Activated CD8-positive, alpha-beta memory T cell treated with anti-CD3 and anti-CD28 coated beads, Interleukin-2, amount 10 ng/mL, durations not matched to agents 7 days and 5 days (primary cell): ENCODE data around the gene LMOD3. TPM values are rescaled to one million over a fixed set of nuclear protein-coding genes. Genes with fewer than 3 reads are reported as not detected.
A peak's percentile ranks its signal among the peaks of the same experiment; 100 is the strongest.

Source experiments
- ATAC-seq: fragments of 150-1000 bp; cut with Tn5 transposase; one replicate; pipeline ENCODE4 v1.10.0; 2021; ENCODE audit warnings: moderate library complexity
- CTCF ChIA-PET: fragments of 350-600 bp; sonication (Branson Sonifier 250); formaldehyde crosslinking; loops from one replicate; lab custom pipeline; 2021; ENCODE audit warnings: antibody characterized with exemption; lab: Charles Lee
- DNase-seq: peaks from one replicate; pipeline ENCODE4 v3.0.0-alpha.2; 2020
- H3K27ac Mint-ChIP-seq: one replicate; pipeline ENCODE4 v1.8.0; 2021; ENCODE audit warnings: mild to moderate bottlenecking, mixed read lengths
- H3K27me3 Mint-ChIP-seq: one replicate; pipeline ENCODE4 v1.8.0; 2021; ENCODE audit warnings: mixed read lengths
- H3K36me3 Mint-ChIP-seq: one replicate; pipeline ENCODE4 v1.8.0; 2021; ENCODE audit warnings: mild to moderate bottlenecking, mixed read lengths
- H3K4me1 Mint-ChIP-seq: one replicate; pipeline ENCODE4 v1.8.0; 2021; ENCODE audit warnings: mixed read lengths
- H3K4me3 Mint-ChIP-seq: one replicate; pipeline ENCODE4 v1.8.0; 2021; ENCODE audit warnings: mild to moderate bottlenecking, moderate library complexity, mixed read lengths
- H3K9me3 Mint-ChIP-seq: one replicate; pipeline ENCODE4 v1.8.0; 2022; ENCODE audit warnings: low read depth, mixed read lengths
- total RNA-seq, 2 experiments: library from RNA; stranded (reverse); gene quantifications; one replicate each; pipeline ENCODE4 v1.2.3, GENCODE V29; 2021

LMOD3 gene
- total RNA-seq = not detected

- Mint-ChIP-seq H3K36me3 (no peaks in the 10 kb centered on the region), H3K27ac (no peak within 1 kb of the TSS), H3K4me3 (no peak within 1 kb of the TSS), H3K9me3 (no peaks in the 10 kb centered on the region), H3K4me1 (peaks cover 2% of the 10 kb centered on the region), H3K27me3 (peaks cover 4% of the 10 kb centered on the region)
- CTCF ChIA-PET = interaction anchor here (1.1 to 1.4 kb wide), 3 partner anchors 37 to 189 kb away, joined by 3 to 4 read pairs (median 4); no protein-coding TSS in a partner anchor
- ATAC-seq (no peak), DNase-seq (no peak)
These were observed at the start of gene LMOD3 for GRCh38 chr3:69122403-69122802. TSS of gene LMOD3 (minus strand) at chr3:69122595. CDS start at chr3:69122386, 209 bp downstream.

- H3K9me3 Mint-ChIP-seq = no peaks in the 10 kb centered on the region
- DNase-seq (no peak), ATAC-seq (no peak)
- CTCF ChIA-PET = interaction anchor here (0.9 to 3.2 kb wide), 3 partner anchors 51 to 135 kb away, joined by 4 to 22 read pairs (median 7); no protein-coding TSS in a partner anchor
- H3K4me1 Mint-ChIP-seq = peaks cover 15% of the 10 kb centered on the region
- H3K36me3 Mint-ChIP-seq = peaks cover 55% of the 10 kb centered on the region
- H3K27me3 Mint-ChIP-seq = no peaks in the 10 kb centered on the region
- H3K4me3 Mint-ChIP-seq = no peak overlapping the region
- H3K27ac Mint-ChIP-seq = no peak overlapping the region
These were observed 49.7 kb upstream of the LMOD3 start for GRCh38 chr3:69172058-69172457.

- DNase-seq = no peak
- Mint-ChIP-seq H3K4me3 (no peak overlapping the region), H3K27me3 (no peaks in the 10 kb centered on the region), H3K9me3 (no peaks in the 10 kb centered on the region), H3K36me3 (peaks cover 14% of the 10 kb centered on the region), H3K27ac (no peak overlapping the region), H3K4me1 (peaks cover 5% of the 10 kb centered on the region)
- no peak for ATAC-seq
- CTCF ChIA-PET = interaction anchor here (14.8 kb wide), 1 partner anchor 142 kb away, joined by 291 read pairs; no protein-coding TSS in a partner anchor
These were observed 44.1 kb upstream of the LMOD3 start for GRCh38 chr3:69166446-69166845.

GRCh38 chr3:69165744-69166143 lies 43.3 kb upstream of the LMOD3 start:
- CTCF ChIA-PET = interaction anchor here (14.8 kb wide), 1 partner anchor 142 kb away, joined by 291 read pairs; no protein-coding TSS in a partner anchor
- no peak for ATAC-seq
- Mint-ChIP-seq H3K27me3 (no peaks in the 10 kb centered on the region), H3K4me3 (no peak overlapping the region), H3K36me3 (peaks cover 8% of the 10 kb centered on the region), H3K4me1 (peaks cover 9% of the 10 kb centered on the region), H3K27ac (no peak overlapping the region), H3K9me3 (no peaks in the 10 kb centered on the region)
- DNase-seq = no peak

GRCh38 chr3:69164296-69164695 lies 41.9 kb upstream of the LMOD3 start:
- H3K9me3 Mint-ChIP-seq = no peaks in the 10 kb centered on the region
- H3K4me1 Mint-ChIP-seq = peaks cover 18% of the 10 kb centered on the region
- H3K4me3 Mint-ChIP-seq = no peak overlapping the region
- CTCF ChIA-PET = interaction anchor here (14.8 kb wide), 1 partner anchor 144 kb away, joined by 291 read pairs; no protein-coding TSS in a partner anchor
- no peaks in the 10 kb centered on the region for H3K27me3 Mint-ChIP-seq
- no peak for DNase-seq
- no peak overlapping the region for H3K27ac Mint-ChIP-seq
- ATAC-seq = no peak
- peaks cover 3% of the 10 kb centered on the region for H3K36me3 Mint-ChIP-seq

GRCh38 chr3:69162308-69162980 lies 40.0 kb upstream of the LMOD3 start:
- H3K4me3 Mint-ChIP-seq = no peak overlapping the region
- H3K4me1 Mint-ChIP-seq = peaks cover 18% of the 10 kb centered on the region
- H3K27me3 Mint-ChIP-seq = no peaks in the 10 kb centered on the region
- H3K27ac Mint-ChIP-seq = no peak overlapping the region
- H3K9me3 Mint-ChIP-seq = no peaks in the 10 kb centered on the region
- ATAC-seq = no peak
- DNase-seq = no peak
- CTCF ChIA-PET = interaction anchor here (0.7 to 14.8 kb wide), 34 partner anchors 8 to 277 kb away, joined by 3 to 291 read pairs (median 6); no protein-coding TSS in a partner anchor
- no peaks in the 10 kb centered on the region for H3K36me3 Mint-ChIP-seq

- Mint-ChIP-seq H3K4me1 (peaks cover 18% of the 10 kb centered on the region), H3K27me3 (no peaks in the 10 kb centered on the region), H3K9me3 (no peaks in the 10 kb centered on the region), H3K36me3 (no peaks in the 10 kb centered on the region), H3K4me3 (no peak overlapping the region), H3K27ac (peak overlapping the region; percentile 11)
- ATAC-seq = peak; percentile 69
- DNase-seq = peak; percentile 53
- CTCF ChIA-PET = interaction anchor here (0.8 to 14.8 kb wide), 49 partner anchors 9 to 278 kb away, joined by 3 to 291 read pairs (median 4); no protein-coding TSS in a partner anchor
These were observed 39.4 kb upstream of the LMOD3 start for GRCh38 chr3:69161587-69162307.

GRCh38 chr3:69160525-69160924 lies 38.1 kb upstream of the LMOD3 start:
- Mint-ChIP-seq H3K4me1 (peaks cover 18% of the 10 kb centered on the region), H3K9me3 (no peaks in the 10 kb centered on the region), H3K4me3 (no peak overlapping the region), H3K36me3 (no peaks in the 10 kb centered on the region), H3K27me3 (peaks cover 8% of the 10 kb centered on the region), H3K27ac (no peak overlapping the region)
- CTCF ChIA-PET = interaction anchor here (0.7 to 14.8 kb wide), 16 partner anchors 10 to 250 kb away, joined by 3 to 291 read pairs (median 4); partner anchors contain the start of gene FRMD4B
- ATAC-seq (peak; percentile 48), DNase-seq (no peak)

- Mint-ChIP-seq H3K4me1 (peaks cover 18% of the 10 kb centered on the region), H3K27ac (no peak overlapping the region)
- CTCF ChIA-PET = interaction anchor here (1.0 to 14.8 kb wide), 8 partner anchors 10 to 250 kb away, joined by 3 to 291 read pairs (median 5); partner anchors contain the start of genes FRMD4B and LMOD3
These were observed 37.7 kb upstream of the LMOD3 start for GRCh38 chr3:69160107-69160506.

GRCh38 chr3:69149586-69149985 lies 27.2 kb upstream of the LMOD3 start:
- Mint-ChIP-seq H3K27me3 (peaks cover 7% of the 10 kb centered on the region), H3K9me3 (no peaks in the 10 kb centered on the region), H3K4me3 (no peak overlapping the region), H3K36me3 (no peaks in the 10 kb centered on the region), H3K4me1 (no peaks in the 10 kb centered on the region), H3K27ac (no peak overlapping the region)
- DNase-seq = no peak
- no peak for ATAC-seq
- CTCF ChIA-PET = interaction anchor here (1.5 kb wide), 1 partner anchor 12 kb away, joined by 4 read pairs; no protein-coding TSS in a partner anchor

More at GRCh38 chr3:69160107-69160506, 37.7 kb upstream of the LMOD3 start:
- Mint-ChIP-seq H3K9me3 (no peaks in the 10 kb centered on the region), H3K27me3 (peaks cover 11% of the 10 kb centered on the region), H3K36me3 (no peaks in the 10 kb centered on the region), H3K4me3 (no peak overlapping the region)
- ATAC-seq (peak; percentile 24), DNase-seq (no peak)

- Mint-ChIP-seq H3K27ac (no peak overlapping the region), H3K4me1 (no peaks in the 10 kb centered on the region), H3K27me3 (peaks cover 2% of the 10 kb centered on the region), H3K4me3 (no peak overlapping the region), H3K9me3 (no peaks in the 10 kb centered on the region), H3K36me3 (no peaks in the 10 kb centered on the region)
- ATAC-seq (no peak), DNase-seq (no peak)
- CTCF ChIA-PET = interaction anchor here (0.9 kb wide), 2 partner anchors 16 to 161 kb away, joined by 3 to 4 read pairs; no protein-coding TSS in a partner anchor
These were observed 23.3 kb upstream of the LMOD3 start for GRCh38 chr3:69145688-69146087.

GRCh38 chr3:69144631-69145245 lies 22.3 kb upstream of the LMOD3 start:
- H3K36me3 Mint-ChIP-seq = no peaks in the 10 kb centered on the region
- no peak overlapping the region for H3K4me3 Mint-ChIP-seq
- no peaks in the 10 kb centered on the region for H3K9me3 Mint-ChIP-seq
- ATAC-seq (no peak), DNase-seq (no peak)
- H3K27ac Mint-ChIP-seq = no peak overlapping the region
- H3K27me3 Mint-ChIP-seq = peaks cover 6% of the 10 kb centered on the region
- H3K4me1 Mint-ChIP-seq = no peaks in the 10 kb centered on the region
- CTCF ChIA-PET = interaction anchor here (0.8 to 0.9 kb wide), 2 partner anchors 17 to 161 kb away, joined by 3 to 4 read pairs; no protein-coding TSS in a partner anchor

GRCh38 chr3:69143612-69144011 lies 21.2 kb upstream of the LMOD3 start:
- no peak for ATAC-seq
- Mint-ChIP-seq H3K36me3 (no peaks in the 10 kb centered on the region), H3K4me1 (no peaks in the 10 kb centered on the region), H3K4me3 (no peak overlapping the region), H3K9me3 (no peaks in the 10 kb centered on the region), H3K27ac (no peak overlapping the region), H3K27me3 (peaks cover 12% of the 10 kb centered on the region)
- DNase-seq = no peak
- CTCF ChIA-PET = no interaction called here
